GM19239 (cell line): Measurements from ENCODE around the gene DOC2A.
"Not testable (repeated sequence)": the region's sequence is repeated elsewhere in the genome, so short reads cannot be mapped to it uniquely, and the experiment has no call there.

ENCODE experiments used
- DNase-seq: peaks from one replicate; pipeline ENCODE4 v3.0.0; 2011; ENCODE audit warnings: low spot score; ENCODE audit not compliant: insufficient read length
- FAIRE-seq: peaks from 2 replicates; lab custom pipeline; 2011; peaks lifted over from hg19 to GRCh38; lab: Jason Lieb, UNC

The DOC2A gene

GRCh38 chr16:30028438-30029076, 17.7 kb upstream of the DOC2A start:
- DNase-seq (no peak), FAIRE-seq (no peak)

DNA sequence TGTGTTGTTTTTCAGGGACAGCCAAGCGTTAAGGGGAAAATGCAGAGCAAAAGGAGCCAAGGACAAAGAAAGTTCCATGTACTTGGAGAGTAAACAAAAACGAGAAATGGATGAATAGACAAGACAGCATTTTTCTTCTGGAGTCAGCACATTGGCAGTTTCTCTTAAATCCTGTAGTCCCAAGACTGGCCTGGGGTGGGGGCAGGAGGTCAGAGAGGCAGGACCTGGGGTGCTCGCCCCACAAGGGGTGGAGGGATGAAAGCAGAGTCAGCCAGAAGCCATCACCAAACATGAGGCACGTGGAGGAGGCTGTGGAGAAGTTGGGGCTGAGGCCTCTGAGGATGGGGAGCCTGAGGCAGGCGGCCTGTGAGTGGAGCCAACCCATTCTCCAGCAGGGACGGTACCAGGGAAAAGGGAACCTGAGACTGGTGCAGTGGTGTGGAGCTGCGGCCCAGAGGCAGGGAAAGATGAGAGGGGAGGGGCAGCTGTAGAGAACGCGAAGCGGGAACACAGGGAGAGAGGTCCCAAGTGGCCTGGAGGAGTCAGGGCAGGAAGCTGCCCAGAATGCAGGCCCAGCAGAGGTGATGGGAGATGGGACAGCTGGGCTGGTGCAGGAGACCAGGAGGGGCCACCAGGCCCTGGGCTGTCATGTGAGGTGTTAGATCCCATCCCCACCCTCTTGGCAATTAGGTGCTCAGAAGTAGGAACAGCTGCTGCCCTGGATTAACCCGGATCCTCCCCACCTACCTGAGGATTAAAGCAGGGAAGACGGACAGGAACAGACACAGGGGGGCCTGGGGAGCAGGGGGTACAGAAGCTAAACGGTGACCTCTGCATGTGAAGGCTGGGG, 17.0 kb upstream of the DOC2A start:
- FAIRE-seq, result no peak
- DNase-seq, result no peak

DNA sequence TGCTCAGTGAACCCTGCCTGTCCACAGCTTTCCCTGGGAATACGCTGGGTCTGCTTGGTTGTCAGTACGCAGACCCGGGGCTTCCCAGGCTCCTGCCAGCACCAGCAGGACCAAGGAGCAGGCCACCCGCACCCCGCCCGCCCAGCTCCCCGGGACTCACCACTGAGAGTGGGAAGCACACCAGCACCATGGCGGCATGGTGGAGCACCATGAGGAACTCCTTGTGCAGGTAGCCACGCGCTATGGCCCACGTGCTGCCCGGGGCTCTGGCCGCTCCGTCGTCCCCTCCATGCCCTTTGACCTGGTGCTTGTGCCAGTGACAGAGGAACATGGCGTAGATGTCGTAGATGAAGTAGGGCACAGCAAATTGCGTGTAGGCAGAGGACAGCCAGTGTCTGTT, 15.6 kb upstream of the DOC2A start:
- FAIRE-seq, result no peak

GRCh38 chr16:30025574-30025973, 14.7 kb upstream of the DOC2A start:
- FAIRE-seq (no peak), DNase-seq (no peak)

More for the DNA sequence above, 15.6 kb upstream of the DOC2A start:
- no peak for DNase-seq

DNA sequence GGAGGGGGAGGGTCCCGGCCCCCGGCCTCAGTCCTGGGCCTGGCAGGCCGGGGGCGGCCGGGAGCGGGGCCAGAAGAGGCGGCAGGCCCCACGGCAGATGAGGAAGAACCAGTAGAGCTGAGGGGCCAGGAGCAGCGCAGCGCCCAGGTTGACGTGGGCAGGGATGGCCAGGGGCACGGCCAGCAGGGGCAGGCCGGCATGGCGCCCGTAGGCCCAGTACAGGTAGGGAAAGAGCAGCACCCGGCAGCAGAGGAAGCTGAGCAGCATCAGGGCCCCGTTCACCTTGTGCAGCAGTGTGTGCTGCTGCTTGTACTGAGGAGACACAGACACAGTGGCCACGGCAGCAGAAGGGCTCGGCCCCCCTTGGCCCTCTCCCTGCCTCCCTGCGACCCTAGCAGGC, 14.3 kb upstream of the DOC2A start:
- DNase-seq (no peak), FAIRE-seq (no peak)

GRCh38 chr16:30024451-30024850, 13.6 kb upstream of the DOC2A start:
- DNase-seq, result no peak
- no peak for FAIRE-seq

DNA sequence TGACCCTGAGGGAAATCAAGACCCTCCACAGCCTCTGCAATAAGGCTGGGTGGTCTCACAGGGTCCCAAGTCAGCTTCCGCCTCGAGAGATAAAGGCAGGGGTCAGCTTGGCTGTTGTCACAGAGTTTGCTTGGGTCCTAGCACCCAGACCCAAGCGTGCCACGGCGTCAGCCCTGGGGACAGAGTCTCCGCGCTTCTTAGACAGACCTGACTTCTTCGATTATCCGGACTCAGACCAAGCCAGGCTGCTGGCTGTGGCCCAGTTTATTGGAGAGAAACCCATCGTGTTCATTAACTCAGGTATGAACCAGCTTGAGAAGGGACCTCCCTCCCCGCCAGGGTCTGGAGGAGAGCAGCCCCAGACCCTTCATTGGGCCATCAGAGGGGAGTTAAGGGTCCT, 12.8 kb upstream of the DOC2A start:
- DNase-seq (no peak), FAIRE-seq (no peak)

GRCh38 chr16:30022887-30023286, 12.1 kb upstream of the DOC2A start, which contains the start of gene C16orf92:
Gene C16orf92 (plus strand): TSS chr16:30023198. CDS start chr16:30023341, 143 bp downstream.
- DNase-seq, result no peak
- no peak for FAIRE-seq

DNA sequence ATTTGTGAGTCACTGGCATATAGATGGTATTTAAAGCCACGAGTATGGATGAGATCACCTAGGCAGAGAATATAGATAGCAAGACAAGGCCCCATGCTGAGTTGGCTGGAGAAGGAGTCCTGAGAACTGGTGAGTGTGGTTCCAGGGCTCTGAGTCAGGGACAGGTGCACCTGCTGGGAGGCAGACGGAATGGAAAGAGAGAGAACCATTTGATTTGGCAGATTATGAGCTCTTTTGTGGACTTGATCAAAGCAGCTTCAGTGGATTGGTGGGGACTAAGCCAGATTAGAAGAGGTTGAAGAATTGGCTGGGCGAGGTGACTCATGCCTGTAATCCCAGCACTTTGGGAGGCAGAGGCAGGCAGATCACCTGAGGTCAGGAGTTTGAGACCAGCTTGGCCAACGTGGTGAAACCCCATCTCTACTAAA, 7.9 kb upstream of the DOC2A start:
- no peak for DNase-seq
- FAIRE-seq, result no peak

DNA sequence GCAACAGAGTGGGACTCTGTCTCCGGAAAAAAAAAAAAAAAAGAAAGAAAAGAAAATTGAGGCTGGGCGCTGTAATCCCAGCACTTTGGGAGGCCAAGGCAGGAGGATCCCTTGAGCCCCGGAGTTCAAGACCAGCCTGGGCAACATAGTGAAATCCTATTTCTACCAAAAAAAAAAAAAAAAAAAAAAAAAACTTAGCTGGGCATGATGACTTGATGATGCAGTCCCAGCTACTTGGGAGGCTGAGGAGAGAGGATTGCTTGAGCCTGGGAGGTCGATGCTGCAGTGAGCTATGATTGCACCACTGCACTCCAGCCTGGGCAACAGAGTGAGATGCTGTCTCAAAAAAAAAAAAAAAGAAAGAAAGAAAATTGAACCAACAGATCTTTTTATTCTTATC, 7.1 kb upstream of the DOC2A start:
- FAIRE-seq, result not testable (repeated sequence)

DNA sequence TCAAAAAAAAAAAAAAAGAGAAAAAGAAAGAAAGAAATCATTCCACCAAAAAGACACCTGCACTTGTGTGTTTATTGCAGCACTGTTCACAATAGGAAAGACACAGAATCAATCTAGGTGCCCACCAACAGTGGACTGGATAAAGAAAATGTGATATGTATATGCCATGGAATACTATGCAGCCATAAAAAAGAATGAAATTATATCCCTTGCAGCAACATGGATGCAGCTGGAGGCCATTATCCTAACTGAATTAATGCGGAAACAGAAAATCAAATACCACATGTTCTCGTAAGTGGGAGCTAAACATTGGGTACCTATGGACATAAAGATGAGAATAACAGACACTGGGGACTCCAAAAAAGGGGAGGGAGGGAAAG, 6.4 kb upstream of the DOC2A start:
- no peak for FAIRE-seq

More for the DNA sequence above, 7.1 kb upstream of the DOC2A start:
- not testable (repeated sequence) for DNase-seq

GRCh38 chr16:30016555-30017276, 5.9 kb upstream of the DOC2A start:
- FAIRE-seq (no peak), DNase-seq (no peak)

More for the DNA sequence above, 6.4 kb upstream of the DOC2A start:
- DNase-seq, result no peak

- FAIRE-seq, DNase-seq: not testable (repeated sequence)
Measured at GRCh38 chr16:30015450-30015849, 4.6 kb upstream of the DOC2A start.

DNA sequence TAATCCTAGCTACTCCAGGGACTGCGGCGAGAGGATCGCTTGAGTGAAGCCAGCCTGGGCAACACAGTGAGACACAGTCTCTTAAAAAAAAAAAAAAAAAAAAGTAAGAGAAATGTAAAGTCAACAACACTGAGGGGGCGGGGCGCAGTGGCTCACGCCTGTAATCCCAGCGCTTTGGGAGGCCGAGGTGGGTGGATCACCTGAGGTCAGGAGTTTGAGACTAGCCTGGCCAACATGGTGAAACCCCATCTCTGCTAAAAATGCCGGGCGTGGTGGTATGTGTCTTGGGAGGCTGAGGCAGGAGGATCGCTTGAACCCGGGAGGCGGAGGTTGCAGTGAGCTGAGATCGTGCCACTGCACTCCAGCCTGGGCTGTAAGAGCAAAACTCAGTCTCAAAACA, 1.8 kb upstream of the DOC2A start:
- DNase-seq, FAIRE-seq: not testable (repeated sequence)

- FAIRE-seq (no peak), DNase-seq (no peak)
Measured at GRCh38 chr16:30011714-30012504, 1.1 kb upstream of the DOC2A start.

- DNase-seq (no peak), FAIRE-seq (no peak)
Measured at GRCh38 chr16:30009990-30010843, 610 bp downstream of the DOC2A start.

GRCh38 chr16:30009085-30009862, 1.6 kb downstream of the DOC2A start:
- no peak for DNase-seq
- no peak for FAIRE-seq

DNA sequence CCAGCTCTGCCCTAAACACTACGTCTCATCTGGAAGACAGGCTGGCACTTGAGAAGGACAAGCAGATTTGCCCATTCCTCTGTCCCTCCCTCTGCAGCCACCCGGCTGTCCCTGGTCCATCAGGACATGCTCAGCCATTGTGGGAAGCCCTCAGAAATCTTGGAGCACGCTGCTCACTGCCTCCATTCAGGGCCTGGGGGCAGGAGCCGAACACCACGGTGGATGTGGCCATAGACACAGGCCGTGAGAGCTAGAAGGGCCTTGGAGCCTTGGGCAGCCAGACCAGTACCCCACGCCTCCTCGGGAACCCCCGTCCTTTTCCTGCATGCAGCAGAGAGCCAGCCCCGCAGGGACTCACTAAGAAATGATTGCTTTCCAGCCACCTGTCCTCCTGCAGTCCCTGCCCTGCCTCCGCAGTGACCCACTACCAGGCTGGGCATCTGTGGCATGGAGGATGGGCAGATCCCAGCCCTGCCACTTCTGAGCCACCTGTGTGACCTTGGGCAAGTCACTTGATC, 3.4 kb downstream of the DOC2A start:
- FAIRE-seq, result no peak

More for the DNA sequence above, 3.4 kb downstream of the DOC2A start:
- DNase-seq, result no peak
